PC-3 (cell line): ENCODE measurements around the gene IGFLR1.

Source experiments
- EZH2 ChIP-seq: fragments of 300-600 bp; sonication (generic); IDR thresholded peaks from one replicate; pipeline ENCODE4 v1.6.1; 2017; ENCODE audit warnings: antibody characterized with exemption, mild to moderate bottlenecking, low read length; ENCODE audit not compliant: unreplicated experiment
- EZH2phosphoT487 ChIP-seq: fragments of 300-600 bp; sonication (generic); IDR thresholded peaks from 2 replicates; pipeline ENCODE4 v1.6.1; 2018; ENCODE audit warnings: mild to moderate bottlenecking, antibody characterized with exemption, low read length, borderline replicate concordance
- TF ChIP-seq, protein P1 (sequence below): fragments of 300-600 bp; sonication (generic); conservative IDR thresholded peaks from 2 replicates; pipeline ENCODE4 v1.5.1; 2017; ENCODE audit warnings: antibody characterized with exemption, low read depth, mild to moderate bottlenecking, low read length

DNA sequence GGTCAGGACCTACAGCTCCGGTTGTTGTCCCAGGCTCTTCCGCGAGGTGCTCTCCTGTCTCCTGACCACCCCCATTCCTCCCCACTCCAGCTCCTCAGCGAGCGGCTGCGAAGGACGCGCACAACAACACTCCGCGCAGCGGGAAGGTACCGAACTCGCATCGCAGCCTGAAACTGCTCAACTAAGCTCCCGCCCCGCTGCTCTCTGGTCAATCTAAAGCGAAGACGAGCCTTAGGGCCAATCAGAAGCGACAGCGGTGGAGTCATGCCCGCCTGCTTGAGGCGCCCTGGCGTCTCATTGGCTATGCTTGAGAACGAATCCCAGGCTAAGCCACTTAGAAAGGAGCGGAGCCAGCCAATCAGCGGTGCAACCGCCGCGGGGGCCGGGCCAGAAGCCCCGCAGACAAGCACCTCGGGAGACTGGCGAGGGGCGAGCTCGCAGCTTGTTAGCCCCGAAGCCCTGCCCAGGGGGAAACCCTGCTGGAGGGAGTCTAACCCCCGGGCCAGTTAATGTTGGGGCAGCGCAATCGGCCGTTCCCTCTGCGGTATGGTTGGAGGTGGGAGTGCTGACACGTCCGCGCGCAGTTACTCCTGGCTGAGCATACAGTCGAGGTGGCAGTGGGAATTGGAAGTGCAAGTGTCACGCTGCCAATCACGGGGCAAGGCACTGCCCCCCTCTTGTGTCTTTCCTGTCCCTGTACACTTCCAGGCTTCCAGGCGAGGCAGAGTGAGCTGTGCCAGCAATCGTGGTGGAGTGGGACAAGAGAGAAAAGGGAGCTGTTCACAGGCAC is 39.8 kb downstream of the IGFLR1 start:
- no peak for TF ChIP-seq EZH2
- TF ChIP-seq, protein P1, sequence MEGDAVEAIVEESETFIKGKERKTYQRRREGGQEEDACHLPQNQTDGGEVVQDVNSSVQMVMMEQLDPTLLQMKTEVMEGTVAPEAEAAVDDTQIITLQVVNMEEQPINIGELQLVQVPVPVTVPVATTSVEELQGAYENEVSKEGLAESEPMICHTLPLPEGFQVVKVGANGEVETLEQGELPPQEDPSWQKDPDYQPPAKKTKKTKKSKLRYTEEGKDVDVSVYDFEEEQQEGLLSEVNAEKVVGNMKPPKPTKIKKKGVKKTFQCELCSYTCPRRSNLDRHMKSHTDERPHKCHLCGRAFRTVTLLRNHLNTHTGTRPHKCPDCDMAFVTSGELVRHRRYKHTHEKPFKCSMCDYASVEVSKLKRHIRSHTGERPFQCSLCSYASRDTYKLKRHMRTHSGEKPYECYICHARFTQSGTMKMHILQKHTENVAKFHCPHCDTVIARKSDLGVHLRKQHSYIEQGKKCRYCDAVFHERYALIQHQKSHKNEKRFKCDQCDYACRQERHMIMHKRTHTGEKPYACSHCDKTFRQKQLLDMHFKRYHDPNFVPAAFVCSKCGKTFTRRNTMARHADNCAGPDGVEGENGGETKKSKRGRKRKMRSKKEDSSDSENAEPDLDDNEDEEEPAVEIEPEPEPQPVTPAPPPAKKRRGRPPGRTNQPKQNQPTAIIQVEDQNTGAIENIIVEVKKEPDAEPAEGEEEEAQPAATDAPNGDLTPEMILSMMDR, result no peak
- TF ChIP-seq EZH2phosphoT487, result no peak
